IgD-negative memory B cell (primary cell): ENCODE measurements around the gene PLAAT3. TPM values are rescaled to one million over a fixed set of nuclear protein-coding genes. Genes with fewer than 3 reads are reported as not detected.
"Not testable (repeated sequence)": the region's sequence is repeated elsewhere in the genome, so short reads cannot be mapped to it uniquely, and the experiment has no call there.

ENCODE experiments used
- H3K27ac Mint-ChIP-seq, 3 donors: one replicate each; pipeline ENCODE4 v1.8.0; 2020 to 2022; ENCODE audit warnings: mild to moderate bottlenecking in 3 of 3, mixed read lengths in 3 of 3, moderate library complexity in 1 of 3
- H3K27me3 Mint-ChIP-seq: one replicate; pipeline ENCODE4 v1.8.0; 2021; ENCODE audit warnings: mixed read lengths
- H3K36me3 Mint-ChIP-seq: one replicate; pipeline ENCODE4 v1.8.0; 2020; ENCODE audit warnings: mild to moderate bottlenecking, mixed read lengths
- H3K4me1 Mint-ChIP-seq, 3 donors: one replicate each; pipeline ENCODE4 v1.8.0; 2020 to 2022; ENCODE audit warnings: mixed read lengths in 3 of 3, mild to moderate bottlenecking in 1 of 3
- H3K4me3 Mint-ChIP-seq, 4 donors: one replicate each; pipeline ENCODE4 v1.8.0; 2020 to 2022; ENCODE audit warnings: mild to moderate bottlenecking in 4 of 4, mixed read lengths in 4 of 4, moderate library complexity in 3 of 4
- H3K9me3 Mint-ChIP-seq, 3 donors: one replicate each; pipeline ENCODE4 v1.8.0; 2020 to 2021; ENCODE audit warnings: mixed read lengths in 3 of 3, mild to moderate bottlenecking in 1 of 3
- polyA plus RNA-seq: library from polyadenylated mRNA; unstranded; fragments of 300-500 nt; fragmentation: Illumina TruSeq; gene quantifications from one replicate; pipeline ENCODE4 v1.2.3, GENCODE V29; 2021

The PLAAT3 gene
- polyA plus RNA-seq, 1 donor from 2014 or later = 6.5 TPM

DNA sequence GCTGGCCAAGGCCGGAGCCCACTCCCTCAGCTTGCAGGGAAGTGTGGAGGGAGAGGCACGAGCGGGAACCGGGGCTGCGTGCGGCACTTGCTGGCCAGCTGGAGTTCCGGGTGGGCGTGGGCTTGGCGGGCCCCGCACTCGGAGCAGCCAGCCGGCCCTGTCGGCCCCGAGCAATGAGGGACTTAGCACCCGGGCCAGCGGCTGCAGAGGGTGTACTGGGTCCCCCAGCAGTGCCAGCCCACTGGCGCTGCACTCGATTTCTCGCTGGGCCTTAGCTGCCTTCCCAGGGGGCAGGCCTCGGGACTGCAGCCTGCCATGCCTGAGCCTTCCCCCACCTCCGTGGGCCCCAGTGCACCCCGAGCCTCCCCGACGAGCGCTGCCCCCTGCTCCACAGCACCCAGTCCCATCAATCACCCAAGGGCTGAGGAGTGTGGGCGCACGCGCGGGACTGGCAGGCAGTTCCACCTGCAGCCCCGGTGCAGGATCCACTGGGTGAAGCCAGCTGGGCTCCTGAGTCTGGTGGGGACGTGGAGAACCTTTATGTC, 64.0 kb downstream of the PLAAT3 start:
- not testable (repeated sequence) for H3K9me3 Mint-ChIP-seq, H3K4me3 Mint-ChIP-seq, H3K36me3 Mint-ChIP-seq, H3K27me3 Mint-ChIP-seq, H3K27ac Mint-ChIP-seq
- peaks cover 0 to 16% (median 14%) of the 10 kb centered on the region in 3 donors for H3K4me1 Mint-ChIP-seq

DNA sequence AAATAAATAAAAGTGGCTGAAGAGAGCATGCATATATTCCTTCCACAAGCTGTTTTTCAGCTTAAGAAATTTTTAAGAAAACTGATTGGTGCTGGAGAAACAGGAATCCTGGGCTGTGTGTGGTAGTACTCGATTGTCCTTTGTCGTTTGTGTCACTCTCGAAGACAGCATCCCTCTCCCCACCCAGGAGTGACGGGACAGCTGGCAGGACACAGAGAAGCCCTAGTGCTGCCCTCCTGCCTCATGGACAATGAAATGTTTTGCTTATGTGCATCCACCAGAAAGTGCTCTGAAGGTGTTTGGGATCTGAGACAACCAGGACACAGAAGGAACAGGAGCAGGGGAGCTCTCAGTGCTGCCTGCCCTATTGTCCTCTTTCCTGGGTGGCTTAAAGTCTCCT, 64.8 kb downstream of the PLAAT3 start:
- H3K27me3 Mint-ChIP-seq = peaks cover 6% of the 10 kb centered on the region
- peak overlapping the region in 1 of 3 donors; percentile 3 for H3K27ac Mint-ChIP-seq
- H3K4me1 Mint-ChIP-seq = peaks cover 0 to 13% (median 11%) of the 10 kb centered on the region in 3 donors
- no peaks in the 10 kb centered on the region for H3K9me3 Mint-ChIP-seq
- H3K36me3 Mint-ChIP-seq = peaks cover 5% of the 10 kb centered on the region
- H3K4me3 Mint-ChIP-seq = no peak overlapping the region

DNA sequence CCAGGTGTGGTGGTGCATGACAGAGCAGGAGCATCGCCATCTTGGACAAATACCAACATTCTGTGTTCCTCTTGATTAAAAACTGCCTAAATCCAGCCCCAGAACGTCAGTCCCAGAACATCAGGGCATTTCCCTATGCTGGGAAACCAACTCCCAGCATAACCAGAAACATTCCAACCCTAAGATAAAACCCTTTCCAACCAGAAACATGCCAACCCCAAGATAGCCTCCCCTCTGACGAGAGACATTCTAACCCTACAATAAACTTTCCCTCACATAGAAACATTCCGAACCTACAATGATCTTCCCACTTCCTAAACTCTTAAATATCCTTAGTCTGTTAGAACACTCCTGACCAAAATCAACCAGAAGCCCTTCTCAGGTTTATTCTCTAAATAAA, 66.1 kb downstream of the PLAAT3 start:
- Mint-ChIP-seq H3K27me3 (peaks cover 6% of the 10 kb centered on the region), H3K4me3 (no peak overlapping the region), H3K9me3 (no peaks in the 10 kb centered on the region), H3K27ac (no peak overlapping the region), H3K36me3 (peaks cover 5% of the 10 kb centered on the region), H3K4me1 (peaks cover 9 to 16% (median 13%) of the 10 kb centered on the region in 3 donors)

DNA sequence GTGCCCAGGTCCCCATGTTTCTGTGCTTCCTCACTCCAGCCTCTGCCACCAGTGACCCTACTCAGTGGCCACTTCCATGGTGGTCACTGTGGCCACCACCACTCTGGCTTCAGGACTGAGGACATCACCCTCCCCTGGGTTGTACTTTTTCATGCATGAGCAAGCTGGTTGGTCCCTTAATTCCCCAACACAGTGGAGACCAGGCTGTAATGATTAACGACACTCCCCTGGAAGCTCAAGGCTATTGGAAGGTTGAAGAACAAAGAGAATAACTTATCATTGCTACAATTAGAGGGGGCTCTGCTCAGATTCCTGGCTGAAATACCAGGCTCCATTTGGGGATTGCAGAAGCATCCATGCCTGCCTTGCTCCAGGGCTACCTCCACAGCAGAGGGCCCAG, 67.2 kb downstream of the PLAAT3 start:
- no peak overlapping the region for H3K4me3 Mint-ChIP-seq
- H3K27ac Mint-ChIP-seq = no peak overlapping the region
- H3K4me1 Mint-ChIP-seq = peaks cover 10 to 15% (median 14%) of the 10 kb centered on the region in 3 donors
- peaks cover 6% of the 10 kb centered on the region for H3K27me3 Mint-ChIP-seq
- H3K9me3 Mint-ChIP-seq = no peaks in the 10 kb centered on the region
- H3K36me3 Mint-ChIP-seq = peaks cover 5% of the 10 kb centered on the region

DNA sequence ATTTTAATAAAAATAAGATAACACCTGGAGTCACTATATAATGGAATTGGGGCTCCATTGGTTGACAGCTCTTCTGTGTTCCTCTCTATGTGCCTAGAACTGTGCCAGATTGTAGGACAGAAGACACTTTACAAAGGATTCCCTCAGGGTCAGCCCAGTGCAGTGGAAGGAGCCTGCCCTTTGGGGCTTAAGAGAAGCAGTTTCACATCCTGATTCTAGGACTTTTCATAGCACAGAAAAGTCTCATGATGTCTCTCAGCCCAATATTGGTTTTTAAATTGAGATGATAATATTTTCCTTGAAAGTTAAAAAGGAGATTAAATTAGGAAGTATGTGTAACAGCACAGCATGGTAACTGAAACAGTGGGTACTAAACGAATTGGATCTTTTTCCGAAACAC, 70.5 kb downstream of the PLAAT3 start:
- Mint-ChIP-seq H3K4me3 (no peak overlapping the region), H3K4me1 (peaks cover 15 to 19% (median 19%) of the 10 kb centered on the region in 3 donors), H3K27me3 (no peaks in the 10 kb centered on the region), H3K27ac (peak overlapping the region in 2 of 3 donors; percentile 2 to 67), H3K36me3 (peaks cover 5% of the 10 kb centered on the region), H3K9me3 (no peaks in the 10 kb centered on the region)

DNA sequence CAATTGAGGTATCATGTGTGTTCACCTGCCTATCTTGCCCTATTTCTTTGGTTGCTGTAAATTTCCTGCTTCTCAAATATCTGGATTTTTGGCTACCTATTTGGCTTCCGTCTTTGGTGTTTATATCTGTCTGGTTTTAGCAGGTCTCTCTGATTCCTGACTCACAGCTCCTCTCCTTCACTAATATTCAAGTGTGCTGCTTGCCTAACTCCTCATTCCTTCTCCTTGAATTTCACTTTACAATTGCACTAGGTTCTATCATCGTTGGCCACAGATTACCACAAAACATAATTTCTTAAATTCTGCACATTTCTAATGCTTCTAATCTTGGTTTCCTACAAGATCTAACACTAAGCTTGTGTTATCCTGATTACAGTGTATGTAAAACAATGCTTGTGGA, 71.7 kb downstream of the PLAAT3 start:
- not testable (repeated sequence) for H3K9me3 Mint-ChIP-seq, H3K36me3 Mint-ChIP-seq, H3K27me3 Mint-ChIP-seq, H3K27ac Mint-ChIP-seq, H3K4me3 Mint-ChIP-seq
- peaks cover 15 to 20% (median 19%) of the 10 kb centered on the region in 3 donors for H3K4me1 Mint-ChIP-seq

DNA sequence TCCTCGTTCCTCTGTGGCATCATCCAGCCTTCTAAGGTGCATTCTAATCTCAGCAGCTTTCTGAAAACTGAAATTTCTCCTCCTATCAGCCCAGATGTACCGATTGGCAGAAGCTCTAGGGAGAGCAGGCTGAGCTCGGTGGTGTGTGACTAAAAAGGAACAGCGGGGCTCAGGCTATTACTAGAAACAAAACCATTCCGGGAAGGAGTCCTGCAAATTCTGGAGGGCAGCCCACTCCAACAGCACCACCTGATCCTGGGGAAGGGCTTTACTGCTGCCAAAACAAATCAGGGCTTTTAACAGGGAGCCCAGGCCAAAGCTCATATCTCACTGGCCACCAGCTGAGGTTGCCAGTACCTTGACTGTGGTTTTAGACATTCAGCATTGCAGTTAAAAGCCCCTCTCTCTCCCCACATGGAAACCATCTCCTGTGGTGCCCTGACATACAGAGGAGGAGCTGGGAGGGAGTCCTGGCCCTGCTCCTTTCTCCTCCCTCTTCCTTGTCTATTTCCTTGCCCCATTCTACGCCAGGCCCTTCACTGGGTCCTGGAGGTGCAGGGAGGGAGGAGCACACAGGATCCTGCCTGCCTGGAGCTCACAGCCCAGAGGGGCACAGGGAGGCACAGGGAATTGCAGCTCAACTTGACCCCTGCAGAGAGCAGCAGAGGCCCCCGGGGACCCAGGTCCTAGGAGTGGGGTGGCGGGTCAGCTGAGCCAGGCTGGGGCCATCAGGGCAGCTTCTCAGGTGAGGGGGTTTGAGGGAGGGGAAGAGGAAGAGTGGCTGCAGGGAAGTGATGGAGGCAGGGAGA, 76.7 kb downstream of the PLAAT3 start:
- no peaks in the 10 kb centered on the region for H3K9me3 Mint-ChIP-seq
- H3K4me3 Mint-ChIP-seq = peak overlapping the region; percentile 86 to 96 (median 94)
- peak overlapping the region; percentile 2 to 97 (median 83) for H3K27ac Mint-ChIP-seq
- H3K4me1 Mint-ChIP-seq = peaks cover 23 to 30% (median 29%) of the 10 kb centered on the region in 3 donors
- no peaks in the 10 kb centered on the region for H3K27me3 Mint-ChIP-seq
- H3K36me3 Mint-ChIP-seq = no peaks in the 10 kb centered on the region

DNA sequence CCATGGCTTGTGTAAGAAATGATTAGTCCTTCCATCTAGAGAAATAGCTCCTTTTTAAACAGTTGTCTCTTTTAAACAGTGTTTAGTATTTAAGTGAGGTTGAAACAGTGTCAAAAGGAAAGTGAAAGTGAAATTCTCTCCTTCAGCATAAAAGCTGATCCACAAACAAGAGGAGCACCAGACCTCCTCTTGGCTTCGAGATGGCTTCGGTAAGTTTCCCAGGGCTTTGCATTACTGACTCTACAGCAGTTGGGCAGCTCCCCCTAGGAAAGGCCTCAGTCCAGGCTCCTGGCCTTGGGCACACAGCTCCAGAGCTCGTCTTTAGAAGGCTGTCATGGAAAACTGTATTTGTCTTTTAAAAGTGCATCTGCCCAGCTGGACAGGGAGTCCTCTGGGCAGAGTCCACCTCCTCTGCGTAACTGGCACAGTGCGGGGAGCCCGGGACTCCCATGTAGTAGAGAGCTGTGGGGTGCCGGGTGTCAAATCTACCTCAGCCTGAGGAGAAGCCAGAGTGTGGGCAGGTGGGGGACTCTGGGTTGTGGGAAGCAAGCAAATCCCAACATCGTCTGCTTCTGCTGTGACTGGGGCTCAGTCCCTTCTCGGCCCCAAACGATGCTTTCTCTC, 77.5 kb downstream of the PLAAT3 start, which contains the start of gene PLAAT4:
PLAAT4 (plus strand) TSS at position 140 of the 624 bp plus-strand sequence; CDS start at position 201, 61 bp downstream.
- peaks cover 27 to 34% (median 33%) of the 10 kb centered on the region in 3 donors for H3K4me1 Mint-ChIP-seq
- peak within 1 kb of the TSS; percentile 86 to 96 (median 94) for H3K4me3 Mint-ChIP-seq
- no peaks in the 10 kb centered on the region for H3K27me3 Mint-ChIP-seq
- H3K36me3 Mint-ChIP-seq = no peaks in the 10 kb centered on the region
- H3K27ac Mint-ChIP-seq = peak within 1 kb of the TSS; percentile 83 to 97 (median 92)
- no peaks in the 10 kb centered on the region for H3K9me3 Mint-ChIP-seq

DNA sequence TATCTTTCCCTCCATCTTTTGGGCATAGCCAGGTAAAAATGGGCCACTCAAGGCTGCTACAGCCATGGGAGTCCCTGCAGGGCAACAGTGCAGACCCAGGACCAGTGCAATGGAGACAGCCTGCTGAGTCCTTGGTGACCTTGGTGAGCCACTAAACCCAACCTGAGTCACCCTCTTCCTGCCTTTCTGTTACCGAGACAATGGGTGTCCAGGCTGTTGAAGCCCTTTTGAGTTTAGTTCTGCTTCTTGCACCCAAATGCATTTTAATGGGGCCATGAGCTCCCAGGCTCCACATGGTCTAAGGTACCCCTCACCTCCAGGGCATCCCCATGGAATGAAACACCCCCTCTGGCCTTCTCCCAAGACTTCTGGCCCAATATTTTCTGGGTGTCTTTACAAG, 78.5 kb downstream of the PLAAT3 start:
- no peaks in the 10 kb centered on the region for H3K9me3 Mint-ChIP-seq
- H3K4me3 Mint-ChIP-seq = peak overlapping the region in 3 of 4 donors; percentile 93 to 96 (median 95)
- no peaks in the 10 kb centered on the region for H3K27me3 Mint-ChIP-seq
- peaks cover 33 to 40% (median 37%) of the 10 kb centered on the region in 3 donors for H3K4me1 Mint-ChIP-seq
- H3K27ac Mint-ChIP-seq = peak overlapping the region in 1 of 3 donors; percentile 97
- H3K36me3 Mint-ChIP-seq = no peaks in the 10 kb centered on the region

DNA sequence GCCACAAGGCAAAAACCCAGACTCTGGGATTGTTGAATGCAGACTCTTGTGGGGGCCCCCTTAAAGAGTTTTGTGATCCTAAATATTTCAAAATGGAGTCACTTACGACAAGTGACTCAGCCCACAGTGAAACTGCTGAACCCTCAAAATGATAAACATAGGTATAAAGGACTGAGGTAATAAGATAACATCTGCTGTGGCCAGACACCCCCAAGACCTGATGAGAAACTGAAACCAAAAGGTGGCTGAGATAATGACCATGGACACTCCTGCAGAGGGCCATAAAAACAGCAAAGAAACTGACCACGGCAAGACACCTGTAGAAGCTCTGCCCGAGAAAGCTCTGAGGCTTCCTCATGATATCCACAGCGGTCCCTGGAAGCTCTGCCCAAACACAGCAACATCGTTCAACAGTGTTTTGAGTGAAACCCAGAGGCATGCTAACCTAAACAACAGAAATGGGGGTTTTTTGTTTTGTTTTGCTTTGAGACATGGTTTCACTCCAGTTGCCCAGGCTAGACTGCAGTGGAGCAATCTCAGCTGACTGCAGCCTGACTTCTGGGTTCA, 79.3 kb downstream of the PLAAT3 start:
- H3K27ac Mint-ChIP-seq = peak overlapping the region in 2 of 3 donors; percentile 2 to 34

DNA sequence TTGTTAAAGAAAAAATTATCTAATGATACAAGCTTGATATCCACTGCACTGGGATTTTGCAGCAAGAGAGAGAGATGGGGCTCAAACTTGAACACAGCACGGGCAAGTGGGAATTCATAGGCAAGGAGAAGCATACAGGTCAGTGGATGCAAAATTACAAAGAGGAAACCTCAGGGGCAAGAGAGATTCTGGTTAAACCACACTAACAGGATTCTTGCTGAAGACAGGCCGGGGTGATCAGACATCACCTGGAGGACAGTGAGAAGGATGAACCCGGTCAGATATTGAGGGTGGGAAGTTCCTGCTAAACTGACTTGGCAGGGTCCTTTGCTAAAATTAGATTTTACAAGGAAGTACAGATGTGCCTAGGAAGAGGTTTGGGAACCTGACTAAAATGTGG, 80.2 kb downstream of the PLAAT3 start:
- Mint-ChIP-seq H3K4me3 (peak overlapping the region in 1 of 4 donors; percentile 4), H3K27me3 (no peaks in the 10 kb centered on the region), H3K9me3 (no peaks in the 10 kb centered on the region), H3K36me3 (no peaks in the 10 kb centered on the region), H3K4me1 (peaks cover 30 to 43% (median 36%) of the 10 kb centered on the region in 3 donors), H3K27ac (peak overlapping the region in 1 of 3 donors; percentile 33)

More for the DNA sequence above, 79.3 kb downstream of the PLAAT3 start:
- H3K4me1 Mint-ChIP-seq = peaks cover 30 to 37% (median 37%) of the 10 kb centered on the region in 3 donors
- no peaks in the 10 kb centered on the region for H3K27me3 Mint-ChIP-seq
- H3K36me3 Mint-ChIP-seq = no peaks in the 10 kb centered on the region
- H3K9me3 Mint-ChIP-seq = no peaks in the 10 kb centered on the region
- peak overlapping the region; percentile 25 to 88 (median 38) for H3K4me3 Mint-ChIP-seq

DNA sequence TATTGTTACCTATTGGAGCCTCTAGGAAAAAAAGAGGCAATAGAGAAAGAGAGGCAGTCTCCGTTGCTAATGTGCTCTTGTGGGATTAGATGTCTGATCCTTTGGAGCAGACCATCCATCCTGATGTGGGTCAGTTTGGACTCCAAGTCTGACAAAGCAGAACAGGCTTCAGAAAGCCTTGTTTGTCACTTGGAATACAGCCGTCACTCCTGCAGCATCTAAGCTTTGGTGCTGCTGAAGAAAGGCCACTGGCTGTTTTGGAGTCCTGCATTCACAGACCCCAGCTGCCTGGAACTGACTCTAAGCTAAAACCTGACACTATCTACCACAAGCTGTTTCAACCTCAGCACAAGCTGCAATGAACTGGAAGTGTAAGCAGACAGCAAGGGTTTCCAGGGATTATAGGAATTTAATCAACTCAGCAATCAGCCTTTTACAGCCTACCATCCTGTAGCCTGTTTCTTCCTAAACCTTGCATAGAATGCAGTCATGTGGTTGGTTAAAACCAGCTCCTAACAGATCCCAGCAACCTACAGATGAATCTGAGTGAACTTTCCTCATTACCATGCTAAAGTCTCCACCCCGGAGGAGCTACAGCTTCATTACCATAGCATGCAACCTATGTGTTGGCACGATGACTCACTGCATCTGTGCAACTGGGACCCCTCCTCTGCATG, 81.3 kb downstream of the PLAAT3 start:
- Mint-ChIP-seq H3K4me1 (peaks cover 30 to 47% (median 35%) of the 10 kb centered on the region in 3 donors), H3K9me3 (no peaks in the 10 kb centered on the region), H3K27ac (no peak overlapping the region), H3K27me3 (no peaks in the 10 kb centered on the region), H3K4me3 (peak overlapping the region in 1 of 4 donors; percentile 73), H3K36me3 (no peaks in the 10 kb centered on the region)

DNA sequence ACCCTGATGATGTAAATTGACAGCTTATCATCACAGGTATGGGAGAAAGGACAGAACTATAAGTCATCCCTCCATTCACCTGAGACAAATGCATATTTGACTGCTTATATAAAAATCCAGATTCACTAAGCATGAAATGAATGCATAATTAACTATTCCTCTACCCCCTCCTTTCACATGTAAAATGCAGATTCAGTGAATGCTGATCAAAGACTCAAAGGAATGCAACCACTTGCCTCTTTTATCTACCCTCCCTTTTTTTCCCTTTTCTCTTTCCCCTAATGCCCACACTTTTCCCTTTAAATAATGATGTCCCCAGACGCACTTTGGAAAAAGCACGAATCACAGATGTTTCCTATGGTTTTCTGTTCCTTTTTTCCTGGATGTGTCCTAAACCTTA, 82.1 kb downstream of the PLAAT3 start:
- Mint-ChIP-seq H3K4me1 (peaks cover 25 to 43% (median 32%) of the 10 kb centered on the region in 3 donors), H3K4me3 (peak overlapping the region in 1 of 4 donors; percentile 85), H3K27ac (no peak overlapping the region), H3K36me3 (no peaks in the 10 kb centered on the region), H3K27me3 (peaks cover 2% of the 10 kb centered on the region), H3K9me3 (no peaks in the 10 kb centered on the region)

DNA sequence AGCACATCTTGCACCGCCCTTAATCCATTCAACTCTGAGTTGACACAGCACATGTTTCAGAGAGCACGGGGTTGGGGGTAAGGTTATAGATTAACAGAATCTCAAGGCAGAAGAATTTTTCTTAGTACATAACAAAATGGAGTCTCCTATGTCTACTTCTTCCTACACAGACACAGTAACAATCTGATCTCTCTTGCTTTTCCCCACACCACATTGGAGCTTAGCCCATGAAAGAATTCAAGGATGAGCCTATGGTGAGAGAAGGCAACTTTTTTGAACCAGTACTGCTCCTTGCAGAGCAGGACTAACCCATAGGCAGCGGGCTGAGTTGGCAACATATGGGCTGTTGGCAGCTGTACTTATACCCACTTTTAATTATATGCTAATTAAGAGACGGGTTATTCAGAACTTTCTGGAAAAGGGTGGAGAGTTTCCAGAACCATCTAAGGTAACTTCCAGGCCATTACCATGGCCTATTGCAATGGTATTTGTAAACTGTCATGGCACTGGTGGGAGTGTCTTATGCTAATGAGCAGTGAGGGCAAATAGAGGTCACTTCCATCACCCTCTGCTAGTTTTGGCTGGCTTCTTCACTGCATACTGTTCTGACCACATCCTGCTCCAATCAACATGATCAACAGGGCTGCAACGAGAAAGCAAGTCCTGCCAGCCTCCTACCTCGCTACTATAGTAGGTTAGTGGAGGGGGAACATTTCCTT, 83.0 kb downstream of the PLAAT3 start:
- Mint-ChIP-seq H3K4me1 (peaks cover 20 to 35% (median 24%) of the 10 kb centered on the region in 3 donors), H3K4me3 (peak overlapping the region in 3 of 4 donors; percentile 8 to 76 (median 73)), H3K27ac (peak overlapping the region in 2 of 3 donors; percentile 6 to 53)
- not testable (repeated sequence) for H3K27me3 Mint-ChIP-seq, H3K9me3 Mint-ChIP-seq, H3K36me3 Mint-ChIP-seq
